ENCODE measurements around the gene ITSN1.

DNA sequence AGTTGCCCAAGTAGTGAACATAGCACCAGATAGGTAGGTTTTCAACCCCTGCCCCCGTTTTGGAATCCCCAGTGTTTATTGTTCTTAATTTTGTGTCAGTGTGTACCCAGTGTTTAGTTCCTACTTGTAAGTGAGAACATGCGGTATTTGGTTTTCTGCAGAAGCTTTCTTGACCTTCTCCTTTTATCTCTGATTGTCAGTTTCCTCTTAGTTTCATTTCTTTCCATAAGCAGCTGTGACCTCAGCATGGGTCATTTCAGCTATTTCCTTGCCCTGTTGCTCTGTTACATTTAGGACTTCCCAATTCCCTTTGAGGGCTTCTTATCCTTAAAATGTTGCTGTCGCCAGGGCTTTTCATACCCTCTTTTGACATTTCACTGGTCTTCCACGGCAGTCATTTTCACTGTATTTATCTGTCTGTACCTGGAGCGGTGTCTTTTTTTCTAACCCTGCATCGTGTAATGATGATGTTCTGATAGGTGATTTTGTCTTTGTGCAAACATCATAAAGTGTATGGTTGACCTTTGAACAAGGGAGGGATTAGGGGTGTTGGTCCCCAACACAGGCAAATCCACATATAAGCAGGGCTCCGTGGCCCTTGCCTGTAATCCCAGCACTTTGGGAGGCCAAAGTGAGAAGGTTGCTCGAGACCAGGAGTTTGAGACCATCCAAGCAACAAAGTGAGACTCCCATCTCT lies 15.0 kb downstream of the ITSN1 start:
- TF ChIP-seq CTCF (IDR thresholded peaks at IDR 0.05) (no peak), POLR2A (IDR thresholded peaks at IDR 0.05) (no peak)
